SK-N-DZ (cell line): ENCODE measurements around the gene ISL1. TPM values are rescaled to one million over a fixed set of nuclear protein-coding genes. Genes with fewer than 3 reads are reported as not detected.

Experiments
- DNase-seq: peaks from one replicate; pipeline ENCODE4 v3.0.0-alpha.2; 2015; ENCODE audit warnings: low spot score
- polyA plus RNA-seq, 2 experiments: library from polyadenylated mRNA; depleted of rRNA; stranded (reverse); fragments of >200 nt; gene quantifications; 2 replicates each; pipeline ENCODE4 v1.2.3, GENCODE V29; 2014

The ISL1 gene
- 98.5 and 119 TPM in 2 replicates for polyA plus RNA-seq (2014; cell fraction: cytosol; rRNA removed)
- 106 and 141 TPM in 2 replicates for polyA plus RNA-seq (2014; cell fraction: nucleus; rRNA removed)

DNA sequence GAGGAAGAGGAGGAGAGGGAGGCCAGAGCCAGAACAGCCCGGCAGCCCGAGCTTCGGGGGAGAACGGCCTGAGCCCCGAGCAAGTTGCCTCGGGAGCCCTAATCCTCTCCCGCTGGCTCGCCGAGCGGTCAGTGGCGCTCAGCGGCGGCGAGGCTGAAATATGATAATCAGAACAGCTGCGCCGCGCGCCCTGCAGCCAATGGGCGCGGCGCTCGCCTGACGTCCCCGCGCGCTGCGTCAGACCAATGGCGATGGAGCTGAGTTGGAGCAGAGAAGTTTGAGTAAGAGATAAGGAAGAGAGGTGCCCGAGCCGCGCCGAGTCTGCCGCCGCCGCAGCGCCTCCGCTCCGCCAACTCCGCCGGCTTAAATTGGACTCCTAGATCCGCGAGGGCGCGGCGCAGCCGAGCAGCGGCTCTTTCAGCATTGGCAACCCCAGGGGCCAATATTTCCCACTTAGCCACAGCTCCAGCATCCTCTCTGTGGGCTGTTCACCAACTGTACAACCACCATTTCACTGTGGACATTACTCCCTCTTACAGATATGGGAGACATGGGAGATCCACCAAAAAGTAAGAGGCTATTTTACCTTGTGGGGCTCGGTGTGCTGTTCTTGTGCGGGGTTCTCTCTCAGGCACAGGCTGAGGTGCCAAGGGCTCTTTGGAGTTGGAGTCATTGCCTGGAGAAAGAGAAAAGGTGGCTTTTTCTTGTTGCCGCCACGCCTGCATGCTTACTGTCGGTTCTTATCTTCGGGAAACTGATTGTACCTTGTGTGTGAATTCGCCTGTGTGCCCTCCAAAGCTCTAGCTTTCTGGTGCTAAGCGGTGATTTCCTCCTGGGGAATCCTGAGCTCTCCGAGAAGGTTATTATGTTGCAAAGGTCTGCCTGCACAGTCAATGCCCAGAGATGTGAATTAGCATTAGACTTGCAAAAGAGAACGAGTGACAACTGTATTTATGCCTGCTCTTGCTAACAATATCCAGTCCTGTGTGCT lies at the start of gene ISL1:
Gene ISL1, plus strand, starts transcription at position 318 of the 991 bp plus-strand sequence. Its CDS starts 224 bp downstream, at position 542.
- DNase-seq: peak; percentile 97

DNA sequence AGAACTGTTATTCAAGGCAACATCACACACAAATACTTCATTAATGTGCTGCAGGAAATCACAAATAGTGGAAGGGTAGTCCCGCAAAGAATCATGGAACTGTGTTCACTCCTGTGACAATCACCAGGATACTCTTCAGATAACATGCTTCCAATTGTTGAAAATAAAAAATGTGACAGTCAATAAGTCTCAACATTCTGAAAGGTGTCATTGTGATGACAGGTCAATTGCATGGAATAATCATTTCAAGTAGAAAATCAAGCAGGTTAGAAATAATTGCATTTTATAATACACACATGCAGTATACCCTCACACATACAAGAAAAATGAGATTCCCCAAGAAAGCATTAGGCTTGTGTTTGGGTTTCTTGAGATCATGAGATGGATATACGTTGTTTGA lies 46.4 kb upstream of the ISL1 start:
- DNase-seq: no peak

DNA sequence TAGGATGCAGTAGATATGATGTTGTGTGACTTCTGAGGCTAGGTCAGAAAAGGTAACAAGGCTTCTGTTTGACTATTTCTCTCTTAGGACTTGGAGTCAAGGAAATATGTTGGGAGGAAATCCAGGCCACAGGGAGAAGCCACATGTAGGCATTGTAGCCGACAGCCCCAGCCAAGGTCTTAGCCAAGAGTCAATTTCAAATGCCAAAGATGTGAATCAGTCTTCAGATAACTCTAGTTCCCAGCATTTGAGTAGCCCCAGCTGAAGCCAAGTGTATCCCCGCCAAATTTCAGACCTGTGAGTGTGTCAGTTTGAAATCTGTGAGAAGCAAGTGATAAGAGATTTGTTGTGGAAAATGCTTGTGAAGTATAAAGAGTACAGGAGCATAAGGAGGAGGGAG lies 38.1 kb upstream of the ISL1 start:
- no peak for DNase-seq

DNA sequence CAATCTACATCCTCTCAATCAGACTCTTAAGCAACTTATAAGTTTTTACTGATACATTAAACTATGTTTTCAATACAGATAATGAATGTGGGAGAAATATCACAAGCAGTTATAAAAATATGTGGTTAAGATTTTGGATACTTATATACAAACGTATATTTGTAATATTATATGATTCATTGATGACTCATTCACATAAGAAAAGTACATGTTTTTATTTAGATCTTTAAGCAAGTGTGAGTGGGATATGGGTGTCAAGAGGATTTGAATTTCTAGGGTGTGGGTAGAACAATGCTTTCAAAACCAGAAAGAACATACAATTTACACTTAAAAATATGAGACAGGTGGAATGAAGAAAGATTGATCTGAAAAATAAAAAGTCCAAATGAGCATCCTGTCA lies 36.1 kb upstream of the ISL1 start:
- DNase-seq: no peak

DNA sequence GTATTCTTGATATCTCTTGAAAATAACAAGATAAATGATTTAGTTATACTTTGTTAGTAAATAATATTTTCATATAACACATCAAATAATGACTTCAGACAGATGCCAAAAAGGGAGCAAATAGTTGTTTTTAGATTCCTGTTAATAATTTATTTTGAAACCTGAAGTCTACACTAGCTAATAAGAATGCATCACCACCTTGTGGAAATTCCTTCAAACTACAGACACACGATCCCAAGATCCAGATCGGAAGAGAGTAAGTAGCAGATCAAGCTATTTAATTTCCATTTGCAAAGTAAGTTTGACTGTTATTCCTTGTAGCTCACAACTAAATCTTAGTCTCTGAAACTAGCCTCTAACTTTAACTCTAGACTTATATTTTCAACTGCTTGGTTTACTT lies 35.5 kb upstream of the ISL1 start:
- DNase-seq: no peak

DNA sequence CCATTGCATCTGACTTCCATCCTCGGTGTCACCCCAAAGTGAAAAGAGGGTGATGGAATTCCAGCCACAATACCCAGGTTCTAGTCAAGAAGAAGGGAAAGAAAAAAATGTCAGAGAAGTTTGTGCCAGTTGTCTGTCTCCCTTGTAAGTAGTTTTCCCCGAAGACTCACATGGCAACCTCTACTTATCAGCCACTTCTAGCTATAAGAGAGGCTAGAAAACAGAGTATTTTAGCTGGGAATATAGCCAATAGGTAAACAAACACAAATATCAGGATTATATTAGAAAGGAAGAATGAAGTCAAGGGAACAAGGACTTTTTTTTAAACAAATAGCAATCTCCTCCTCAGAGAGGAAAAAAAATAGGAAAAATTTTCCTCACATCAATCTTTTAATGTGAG lies 12.2 kb upstream of the ISL1 start:
- DNase-seq: no peak

DNA sequence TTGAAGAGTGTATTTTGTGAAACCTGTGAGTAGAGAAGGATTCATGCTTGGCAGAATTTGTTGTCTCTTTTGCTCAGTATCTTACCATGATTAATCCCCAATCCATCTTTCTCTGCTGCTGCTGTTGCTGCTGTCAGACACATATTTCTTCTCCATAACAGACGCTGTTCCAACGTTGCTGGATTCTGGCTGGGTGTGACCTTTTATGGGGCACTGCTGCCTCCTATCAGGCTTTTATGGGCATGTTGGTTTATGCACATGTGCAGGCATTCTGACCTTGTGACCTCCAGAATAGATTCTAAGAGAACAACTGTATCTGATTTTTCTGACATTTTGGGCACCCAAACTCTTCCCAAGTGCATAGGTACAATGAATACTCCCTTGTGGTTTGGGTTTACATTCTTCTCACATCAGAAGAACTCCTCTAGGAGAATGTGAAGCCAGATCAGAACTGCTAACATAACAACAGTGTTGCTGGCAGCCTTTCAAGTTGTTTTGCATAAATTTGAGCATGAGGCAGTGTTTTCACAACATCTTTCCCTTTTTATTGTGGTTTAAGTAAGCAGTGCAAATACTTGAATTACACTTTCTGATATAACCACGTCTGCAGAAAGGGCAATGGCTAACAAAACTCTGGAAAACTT lies 9.2 kb upstream of the ISL1 start:
- peak; percentile 50 for DNase-seq

DNA sequence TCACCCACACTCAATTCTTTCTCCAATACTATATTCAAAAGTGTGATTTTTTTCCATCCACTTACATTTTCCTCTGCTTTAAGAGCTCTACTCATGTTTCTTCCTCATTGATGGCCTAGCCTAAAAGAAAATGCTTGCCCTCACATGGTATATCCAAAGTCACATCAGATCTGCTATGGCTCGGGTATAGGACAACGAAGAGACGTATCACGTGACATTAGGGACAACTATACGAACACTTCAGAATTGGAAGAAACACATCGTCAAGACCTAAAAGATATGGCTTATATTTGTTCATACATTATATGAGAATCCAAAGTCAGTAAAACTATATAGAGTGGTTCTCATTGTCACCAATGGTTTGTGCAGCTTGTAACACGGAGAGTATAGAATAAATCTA lies 8.2 kb upstream of the ISL1 start:
- no peak for DNase-seq

DNA sequence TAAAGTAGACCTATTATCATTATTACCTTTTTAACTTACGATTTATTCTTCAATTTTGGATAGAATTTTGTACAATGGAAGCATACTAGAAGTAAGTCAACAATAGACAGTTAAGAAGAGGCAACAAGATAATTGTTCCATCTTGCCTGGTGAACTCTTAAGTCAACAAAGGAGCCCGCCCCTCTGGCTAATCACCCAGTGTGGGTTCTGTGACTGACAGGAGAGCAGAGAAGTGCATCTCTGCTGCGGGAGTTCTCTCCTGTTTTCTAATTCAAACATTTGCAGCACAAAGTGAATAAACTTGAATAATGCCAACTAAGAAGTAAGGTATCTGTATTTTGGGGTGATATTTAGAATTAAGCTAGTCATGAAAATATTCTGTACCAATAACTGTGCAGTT lies 6.7 kb upstream of the ISL1 start:
- DNase-seq: no peak

DNA sequence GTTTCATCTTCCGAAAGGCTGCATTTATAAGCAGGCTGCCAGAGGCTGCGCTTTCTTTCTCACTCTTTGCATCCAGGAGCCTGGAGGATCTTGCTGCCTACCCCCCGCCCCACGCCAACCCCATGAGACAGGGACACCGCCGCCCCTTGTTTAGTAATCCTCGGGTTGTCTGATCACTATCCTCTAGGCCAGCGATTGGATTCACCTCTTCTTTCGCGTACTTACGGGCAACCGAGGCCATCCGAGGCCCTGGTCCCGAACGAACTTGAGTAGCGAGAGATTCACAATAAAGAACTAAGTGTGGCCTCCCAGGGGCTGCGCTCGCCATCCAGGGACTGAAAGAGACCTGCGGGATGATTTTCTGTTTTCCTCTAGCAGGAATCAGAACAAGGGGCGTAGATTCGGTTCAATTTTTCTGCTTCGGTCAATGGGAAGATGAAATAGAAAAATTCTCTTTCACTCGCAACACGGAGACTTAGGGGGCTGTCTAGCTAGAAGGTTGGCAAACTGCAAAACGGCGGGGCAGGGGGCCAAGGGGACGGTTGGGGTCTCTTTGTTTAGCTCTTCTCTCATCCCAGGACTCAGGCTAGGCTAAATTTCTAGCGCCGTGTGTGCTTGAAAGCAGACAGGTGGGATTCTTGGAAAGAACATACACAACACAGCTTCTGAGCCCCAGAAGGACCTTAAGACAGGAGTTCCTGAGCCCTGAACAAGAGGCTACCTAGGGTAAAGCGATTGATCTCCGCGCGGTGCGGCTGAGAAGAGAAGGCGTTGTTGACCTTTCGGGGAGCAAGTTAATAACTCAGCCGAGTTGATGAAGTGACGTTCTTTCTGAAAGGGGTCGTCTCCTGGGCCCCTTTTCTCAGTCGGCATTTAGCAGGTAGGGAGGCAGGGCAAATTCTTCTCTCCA lies 5.8 kb upstream of the ISL1 start:
- no peak for DNase-seq

DNA sequence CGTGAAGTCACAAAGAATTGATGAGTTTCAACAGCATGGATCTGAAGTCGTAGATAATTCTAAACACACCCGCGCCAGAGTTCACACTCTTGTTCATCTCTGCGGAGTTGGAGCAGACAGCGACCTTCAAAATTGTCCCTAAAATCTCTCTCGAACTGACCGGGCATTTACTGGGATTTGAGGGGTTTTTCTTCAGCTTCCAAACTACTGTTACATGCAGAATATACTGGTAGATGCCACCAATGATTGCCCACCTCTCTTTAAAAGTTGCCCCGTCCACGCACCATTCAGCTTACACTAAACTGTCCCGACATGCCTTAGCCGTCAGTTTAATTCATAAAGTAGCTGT lies 5.2 kb upstream of the ISL1 start:
- no peak for DNase-seq

DNA sequence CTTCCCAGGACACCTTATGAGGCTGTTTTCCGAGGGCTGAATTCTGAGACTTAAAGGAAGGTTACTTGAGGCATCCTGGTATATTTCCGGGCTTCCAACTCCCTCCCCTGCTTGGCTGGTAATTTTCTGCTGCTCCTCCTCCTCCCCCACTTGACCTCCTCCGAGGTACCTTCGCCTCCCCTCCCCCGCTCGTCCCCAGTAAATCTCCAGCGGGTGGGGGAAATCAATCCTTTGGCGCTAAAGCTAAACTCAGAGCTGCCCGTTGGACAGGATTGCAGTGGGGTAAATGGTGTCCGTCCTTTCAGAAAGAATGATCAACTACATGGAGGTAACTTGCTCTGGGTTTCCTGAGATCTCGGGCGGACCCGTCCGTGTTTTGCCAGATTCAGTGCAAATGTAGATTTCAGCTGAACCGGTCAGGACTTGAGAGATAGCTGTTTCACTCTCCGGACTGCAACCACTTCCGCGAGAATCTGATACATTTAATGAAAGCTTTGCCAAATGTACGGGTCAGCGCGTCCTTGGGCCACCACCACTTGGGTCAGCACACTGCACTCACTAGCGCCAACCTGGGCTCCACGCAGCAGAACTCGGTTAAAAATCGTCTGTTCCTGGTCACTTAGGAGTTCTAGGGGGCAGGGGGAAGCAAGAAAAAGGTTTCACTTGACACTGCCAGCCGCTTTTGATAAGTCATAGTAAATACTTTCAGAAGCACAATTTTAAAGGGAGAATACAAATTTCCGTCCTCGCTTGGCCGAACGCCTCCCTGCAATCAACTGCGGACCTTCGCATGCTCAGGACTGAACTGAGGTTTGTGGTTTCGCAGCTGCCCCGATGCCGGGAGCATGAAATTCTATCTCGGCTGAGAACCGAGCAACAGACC lies 4.6 kb upstream of the ISL1 start:
- DNase-seq: no peak

DNA sequence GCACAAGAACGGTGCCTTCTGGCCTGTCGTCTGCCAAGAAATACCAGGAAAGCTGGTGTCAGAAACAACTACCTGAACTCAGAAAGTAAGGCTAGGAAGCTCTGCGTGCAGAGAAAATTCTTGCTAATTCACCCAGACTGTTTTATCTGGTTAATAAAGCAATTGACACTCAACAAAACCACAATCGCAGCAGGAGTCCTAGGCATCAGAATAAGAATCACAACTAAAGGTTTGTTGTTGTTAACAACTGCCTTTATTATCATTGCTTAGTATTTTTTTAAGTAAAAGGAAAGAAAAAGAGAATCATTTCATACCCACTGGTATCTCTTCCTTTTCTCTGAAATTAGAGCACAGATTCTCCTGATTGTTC lies 3.9 kb upstream of the ISL1 start:
- no peak for DNase-seq

DNA sequence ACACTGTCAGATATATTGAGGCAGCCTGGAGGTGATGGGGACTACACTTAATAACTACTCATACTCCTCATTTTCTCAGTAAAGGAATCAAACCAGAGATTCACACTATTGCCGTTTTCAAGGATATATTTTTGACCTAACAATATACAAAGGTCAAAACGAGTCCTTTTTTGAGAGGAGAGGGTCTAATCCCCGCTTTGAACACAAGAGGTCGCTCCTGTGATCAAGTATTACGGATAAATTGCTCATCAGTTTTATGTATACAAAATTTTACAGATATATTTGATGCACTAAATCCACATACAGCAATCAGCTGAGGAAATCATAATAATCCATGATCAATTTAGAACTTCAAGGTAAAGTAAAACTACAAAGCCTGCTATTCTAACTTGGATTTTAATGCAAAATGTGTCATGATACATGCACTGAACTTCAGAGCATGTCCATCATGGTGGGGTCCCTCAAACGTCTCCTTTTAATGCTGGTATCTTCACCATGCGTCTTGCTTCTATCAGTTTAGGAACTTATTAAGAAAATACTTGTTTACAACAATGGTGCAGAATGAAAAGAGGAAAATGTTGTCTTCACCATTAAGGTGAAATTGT lies 2.5 kb upstream of the ISL1 start:
- DNase-seq: peak; percentile 72

DNA sequence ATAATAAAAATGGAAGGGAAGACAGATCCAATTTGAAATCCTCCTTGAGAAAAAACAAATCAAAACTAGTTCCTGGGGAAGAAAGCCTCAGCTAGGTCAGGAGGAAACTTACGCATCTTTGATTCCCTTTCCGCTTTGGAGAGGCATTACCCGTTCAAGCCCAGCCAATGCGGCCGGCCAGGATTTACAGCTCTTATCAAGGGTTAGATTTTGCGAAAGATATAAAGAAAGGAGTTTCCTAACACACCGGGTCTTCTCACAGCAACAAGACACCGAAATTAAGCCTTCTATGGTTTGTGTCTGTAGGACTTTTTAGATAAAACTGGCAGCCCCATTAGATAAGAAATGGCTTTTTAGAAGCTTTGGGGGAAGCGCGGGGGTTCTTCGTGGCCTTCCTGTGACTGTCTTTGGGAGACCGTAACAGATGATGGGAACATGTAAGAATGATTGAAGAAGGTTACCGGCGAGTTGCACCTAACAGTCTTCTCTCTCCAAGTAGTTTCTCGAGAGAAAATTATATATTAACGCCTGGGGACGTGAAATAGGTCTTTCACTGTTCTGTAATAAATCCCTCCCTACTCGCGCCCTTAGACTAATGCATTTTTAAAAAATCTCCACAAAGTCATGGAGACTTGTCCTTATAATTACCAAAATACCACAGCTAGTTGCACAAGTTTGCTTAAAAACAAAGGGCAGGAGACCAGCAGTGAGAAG lies 1.3 kb upstream of the ISL1 start:
- DNase-seq: peak; percentile 70

DNA sequence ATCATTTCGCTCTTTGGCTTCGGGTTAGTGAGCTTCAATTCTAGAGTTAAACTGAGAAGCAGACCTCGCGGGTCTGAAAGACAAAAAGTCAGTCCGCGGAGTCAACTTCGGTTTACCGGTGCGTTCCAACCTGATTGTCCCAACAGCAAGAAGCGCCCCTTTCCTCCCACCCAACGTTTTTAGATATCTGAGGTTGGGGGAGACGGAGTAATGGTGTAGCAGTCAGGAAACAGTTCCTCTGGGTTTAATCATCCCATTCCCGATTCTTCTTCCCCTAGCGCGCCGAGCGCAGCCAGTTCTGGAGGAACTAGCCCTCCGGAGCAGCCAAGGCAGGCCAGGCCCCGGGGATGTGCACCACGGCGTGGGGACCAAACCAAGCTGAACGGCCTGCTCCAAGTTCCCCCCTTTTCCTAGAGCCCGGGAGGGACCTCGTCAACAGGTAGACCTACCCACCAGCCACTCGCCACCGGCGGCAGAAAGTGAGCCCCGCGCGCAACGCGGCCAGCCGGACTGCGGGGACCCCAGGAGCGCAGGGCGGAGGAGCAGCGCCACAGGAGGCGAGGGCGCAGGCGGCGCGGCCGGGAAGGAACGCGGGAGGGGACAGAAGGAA lies 622 bp upstream of the ISL1 start:
- peak; percentile 49 for DNase-seq

DNA sequence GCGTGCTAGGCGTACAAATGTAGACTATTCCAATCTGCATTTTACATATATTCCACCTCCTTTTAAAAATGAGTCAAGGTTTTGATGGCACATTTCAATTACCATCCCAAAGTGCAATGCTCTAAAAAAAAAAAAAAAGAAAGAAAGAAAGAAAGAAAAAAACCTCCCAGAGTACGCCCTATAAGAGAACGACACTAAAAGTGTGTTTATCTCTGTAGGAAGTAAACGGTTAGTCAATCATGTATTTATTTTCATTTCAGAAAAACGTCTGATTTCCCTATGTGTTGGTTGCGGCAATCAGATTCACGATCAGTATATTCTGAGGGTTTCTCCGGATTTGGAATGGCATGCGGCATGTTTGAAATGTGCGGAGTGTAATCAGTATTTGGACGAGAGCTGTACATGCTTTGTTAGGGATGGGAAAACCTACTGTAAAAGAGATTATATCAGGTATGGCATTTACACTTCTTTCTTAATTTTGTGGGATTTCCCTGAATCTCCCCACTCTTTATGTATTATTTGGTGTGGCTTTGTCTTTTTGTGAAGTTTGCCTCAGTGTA lies 1.1 kb downstream of the ISL1 start:
- DNase-seq: no peak

DNA sequence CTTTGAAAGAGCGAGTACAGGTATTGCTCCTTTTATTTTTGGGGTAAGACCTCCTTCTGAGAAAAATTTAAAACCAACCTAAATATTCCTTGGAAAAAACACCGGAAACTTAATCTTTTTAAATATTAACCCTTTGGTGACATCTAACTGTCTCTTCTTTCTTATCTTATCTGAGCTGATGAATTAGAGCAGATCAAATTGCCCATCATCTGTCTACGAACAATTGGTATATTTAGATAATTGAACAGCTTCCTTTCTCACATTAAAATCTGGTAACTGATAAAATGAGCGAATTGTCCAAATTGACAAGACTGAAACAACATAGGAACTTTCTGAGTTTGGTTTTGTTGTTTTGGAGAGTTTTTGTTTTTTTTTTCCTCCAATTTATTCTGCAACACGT lies 2.0 kb downstream of the ISL1 start:
- no peak for DNase-seq
